IMR-90 (cell line): ENCODE results near the gene KDM8. TPM values are rescaled to one million over a fixed set of nuclear protein-coding genes. Genes with fewer than 3 reads are reported as not detected.

Source experiments
- ATAC-seq: fragments of 200-7000 bp; cut with Tn5 transposase; 2 replicates; pipeline ENCODE4 v1.9.1; 2020; ENCODE audit warnings: low read depth, mild to moderate bottlenecking, moderate library complexity
- BruUV-seq: library from RNA; stranded (reverse); fragments of 400-500 nt; replicated peaks from 2 replicates; lab custom pipeline; 2021; lab: Mats Ljungman, UMichigan
- CTCF ChIA-PET: fragments of 300-600 bp; formaldehyde crosslinking; extraction: SDS; loops from one replicate; lab custom pipeline; 2021; ENCODE audit warnings: antibody characterized with exemption; lab: Yijun Ruan, JAX
- POLR2A ChIA-PET: fragments of 300-600 bp; sonication (Branson Sonifier 250); formaldehyde crosslinking; loops from one replicate; lab custom pipeline; 2022; ENCODE audit warnings: antibody characterized with exemption; ENCODE audit not compliant: unreplicated experiment; lab: Charles Lee
- DNase-seq: peaks from one replicate; pipeline ENCODE4 v3.0.0; 2013
- H2AFZ ChIP-seq: replicated peaks from 2 replicates; pipeline ENCODE3; 2013; ENCODE audit warnings: low read length, mild to moderate bottlenecking; ENCODE audit not compliant: poor library complexity
- H2AK5ac ChIP-seq: 2 replicates; pipeline ENCODE4 v1.6.1; 2013; ENCODE audit warnings: low read depth, low read length, inconsistent platforms
- H2AK9ac ChIP-seq: replicated peaks from 2 replicates; pipeline ENCODE3; 2013; ENCODE audit warnings: mild to moderate bottlenecking, low read depth, low read length, moderate library complexity; ENCODE audit not compliant: poor library complexity
- H2BK120ac ChIP-seq: 2 replicates; pipeline ENCODE4 v1.6.1; 2013; ENCODE audit warnings: low read depth, low read length, inconsistent platforms
- H2BK15ac ChIP-seq: 3 replicates; pipeline ENCODE4 v1.6.1; 2013; ENCODE audit warnings: low read depth, low read length, inconsistent platforms
- H2BK20ac ChIP-seq: 2 replicates; pipeline ENCODE4 v1.6.1; 2013; ENCODE audit warnings: low read depth, mild to moderate bottlenecking, inconsistent platforms, low read length, moderate library complexity
- H2BK5ac ChIP-seq: 2 replicates; pipeline ENCODE4 v1.6.1; 2013; ENCODE audit warnings: mild to moderate bottlenecking, low read depth, low read length, inconsistent platforms; ENCODE audit not compliant: poor library complexity, severe bottlenecking
- H3K14ac ChIP-seq: replicated peaks from 2 replicates; pipeline ENCODE4 v1.6.1; 2013; ENCODE audit warnings: low read depth, low read length, inconsistent platforms
- H3K18ac ChIP-seq: 2 replicates; pipeline ENCODE4 v1.6.1; 2013; ENCODE audit warnings: low read depth, low read length, control low read depth
- H3K23ac ChIP-seq: 2 replicates; pipeline ENCODE4 v1.6.1; 2013; ENCODE audit warnings: low read depth, low read length, inconsistent platforms
- H3K27ac ChIP-seq: 2 replicates; pipeline ENCODE4 v1.5.1; 2013; ENCODE audit warnings: mild to moderate bottlenecking, control low read depth, low read length; ENCODE audit not compliant: insufficient read depth
- H3K27me3 ChIP-seq: 2 replicates; pipeline ENCODE4 v1.6.1; 2013; ENCODE audit warnings: low read length; ENCODE audit not compliant: control insufficient read depth, insufficient read depth
- H3K36me3 ChIP-seq: 2 replicates; pipeline ENCODE4 v1.6.1; 2013; ENCODE audit warnings: low read length, mixed read lengths; ENCODE audit not compliant: control insufficient read depth, insufficient read depth
- H3K4ac ChIP-seq: 2 replicates; pipeline ENCODE4 v1.6.1; 2013; ENCODE audit warnings: low read depth, low read length, inconsistent platforms
- H3K4me1 ChIP-seq: 2 replicates; pipeline ENCODE4 v1.6.1; 2013; ENCODE audit warnings: low read length, mixed read lengths; ENCODE audit not compliant: control insufficient read depth, insufficient read depth
- H3K4me2 ChIP-seq: 2 replicates; pipeline ENCODE4 v1.6.1; 2013; ENCODE audit warnings: low read depth, mild to moderate bottlenecking, control low read depth, low read length, moderate library complexity
- H3K4me3 ChIP-seq: 2 replicates; pipeline ENCODE4 v1.5.1; 2013; ENCODE audit warnings: low read depth, mild to moderate bottlenecking, control low read depth, low read length, moderate library complexity; ENCODE audit not compliant: insufficient read depth
- H3K56ac ChIP-seq: 2 replicates; pipeline ENCODE4 v1.6.1; 2013; ENCODE audit warnings: low read length, inconsistent platforms; ENCODE audit not compliant: insufficient read depth; ENCODE audit errors: extremely low read depth
- H3K79me1 ChIP-seq, 2 experiments: 2 replicates each; pipeline ENCODE4 v1.6.1; 2013; ENCODE audit warnings: low read length in 2 of 2, inconsistent platforms in 1 of 2, low read depth in 1 of 2
- H3K9ac ChIP-seq: 2 replicates; pipeline ENCODE4 v1.6.1; 2013; ENCODE audit warnings: low read depth, low read length, control low read depth
- H3K9me1 ChIP-seq: 2 replicates; pipeline ENCODE4 v1.6.1; 2013; ENCODE audit warnings: low read length, inconsistent platforms; ENCODE audit not compliant: insufficient read depth
- H3K9me3 ChIP-seq: 2 replicates; pipeline ENCODE4 v1.6.1; 2013; ENCODE audit warnings: low read length; ENCODE audit not compliant: control insufficient read depth, insufficient read depth
- H4K20me1 ChIP-seq: 2 replicates; pipeline ENCODE4 v1.6.1; 2013; ENCODE audit warnings: low read length, inconsistent platforms; ENCODE audit not compliant: insufficient read depth
- H4K5ac ChIP-seq: 2 replicates; pipeline ENCODE4 v1.6.1; 2013; ENCODE audit warnings: mild to moderate bottlenecking, low read depth, low read length, control low read depth
- H4K8ac ChIP-seq, 2 experiments: 2 replicates each; pipeline ENCODE4 v1.6.1; 2013; ENCODE audit warnings: low read depth in 2 of 2, low read length in 2 of 2, control low read depth in 1 of 2, inconsistent platforms in 1 of 2
- H4K91ac ChIP-seq: 2 replicates; pipeline ENCODE4 v1.6.1; 2013; ENCODE audit warnings: low read depth, low read length, inconsistent platforms; ENCODE audit not compliant: insufficient read depth
- BHLHE40 ChIP-seq: fragments of 150-350 bp; IDR thresholded peaks from 2 replicates; pipeline ENCODE4 v1.6.1; 2016; ENCODE audit warnings: mild to moderate bottlenecking, low read depth, low read length
- CEBPB ChIP-seq: IDR thresholded peaks from 2 replicates; pipeline ENCODE4 v1.6.1; 2012; ENCODE audit warnings: low read depth, low read length, improper control_type of control experiment
- CHD1 ChIP-seq: IDR thresholded peaks from 2 replicates; pipeline ENCODE4 v1.6.1; 2012; ENCODE audit warnings: low read depth, low read length, improper control_type of control experiment
- ELK1 ChIP-seq: fragments of 150-350 bp; IDR thresholded peaks from 2 replicates; pipeline ENCODE4 v1.6.1; 2016; ENCODE audit warnings: low read depth, mild to moderate bottlenecking, low read length, moderate library complexity, borderline replicate concordance
- FOS ChIP-seq: fragments of 150-350 bp; IDR thresholded peaks from 2 replicates; pipeline ENCODE4 v1.6.1; 2016; ENCODE audit warnings: low read depth, low read length
- MAFK ChIP-seq: IDR thresholded peaks from 2 replicates; pipeline ENCODE4 v1.6.1; 2012; ENCODE audit warnings: low read depth, low read length, improper control_type of control experiment
- MAZ ChIP-seq: IDR thresholded peaks from 2 replicates; pipeline ENCODE4 v1.6.1; 2012; ENCODE audit warnings: low read depth, mild to moderate bottlenecking, low read length, improper control_type of control experiment, moderate library complexity, borderline replicate concordance
- MXI1 ChIP-seq: IDR thresholded peaks from 2 replicates; pipeline ENCODE4 v1.6.1; 2012; ENCODE audit warnings: low read depth, mild to moderate bottlenecking, low read length, moderate library complexity, borderline replicate concordance
- NFE2L2 ChIP-seq: fragments of 150-350 bp; IDR thresholded peaks from 2 replicates; pipeline ENCODE4 v1.6.1; 2016; ENCODE audit warnings: low read depth, mild to moderate bottlenecking, low read length
- POLR2A ChIP-seq: IDR thresholded peaks from 2 replicates; pipeline ENCODE4 v1.6.1; 2012; ENCODE audit warnings: mild to moderate bottlenecking, low read depth, low read length
- RAD21 ChIP-seq: IDR thresholded peaks from 2 replicates; pipeline ENCODE4 v1.6.1; 2012; ENCODE audit warnings: low read length, improper control_type of control experiment
- RCOR1 ChIP-seq: IDR thresholded peaks from 2 replicates; pipeline ENCODE4 v1.6.1; 2012; ENCODE audit warnings: mild to moderate bottlenecking, low read length, improper control_type of control experiment; ENCODE audit not compliant: insufficient replicate concordance
- RFX5 ChIP-seq: IDR thresholded peaks from 2 replicates; pipeline ENCODE4 v1.8.0; 2012; ENCODE audit warnings: low read depth, mild to moderate bottlenecking, low read length, moderate library complexity
- SMC3 ChIP-seq: fragments of 150-350 bp; IDR thresholded peaks from 2 replicates; pipeline ENCODE4 v1.6.1; 2016; ENCODE audit warnings: low read depth, mild to moderate bottlenecking, antibody characterized with exemption, low read length, moderate library complexity
- USF2 ChIP-seq: fragments of 150-350 bp; IDR thresholded peaks from 2 replicates; pipeline ENCODE4 v1.6.1; 2017; ENCODE audit warnings: mild to moderate bottlenecking, antibody characterized with exemption, low read length, low read depth
- WGBS, 2 experiments: methylation state at CpG; one replicate each; pipeline versions ENCODE4 v1.1.5 to v1.1.7; 2013; ENCODE audit warnings: missing lambda C conversion rate in 2 of 2; ENCODE audit not compliant: insufficient read length in 1 of 2; ENCODE audit errors: extremely low coverage in 2 of 2; 5-methylcytosine and 5-hydroxymethylcytosine counted together
- dilution Hi-C: fragments of 300-500 bp; cut with HindIII; formaldehyde crosslinking; loops from one replicate; pipeline ENCODE4 v1.14.3; 2018; ENCODE audit warnings: low sequenced_read_pairs; ENCODE audit not compliant: unreplicated experiment
- in situ Hi-C: fragments of 300-500 bp; cut with MboI; formaldehyde crosslinking; loops from 3 replicates; pipeline ENCODE4 v1.14.3; 2019; ENCODE audit warnings: low sequenced_read_pairs, inconsistent platforms, mixed read lengths
- intact Hi-C: fragments of 100-400 bp; cut with micrococcal nuclease; formaldehyde crosslinking; loops from 2 replicates; pipeline ENCODE4 v1.10.0; 2022
- polyA plus RNA-seq, 3 experiments: library from polyadenylated mRNA; depleted of rRNA; stranded (reverse); fragments of >200 nt; gene quantifications; 2 replicates each; pipeline ENCODE4 v1.2.3, GENCODE V29; 2012; ENCODE audit warnings: low replicate concordance in 1 of 3
- total RNA-seq: library from RNA; depleted of rRNA; stranded (reverse); fragments of >200 nt; gene quantifications from 2 replicates; pipeline ENCODE4 v1.2.3, GENCODE V29; 2012
- TF ChIP-seq, protein P1 (sequence below): conservative IDR thresholded peaks from 2 replicates; pipeline ENCODE4 v1.5.1; 2012; ENCODE audit warnings: mild to moderate bottlenecking, low read depth, low read length, improper control_type of control experiment

The KDM8 gene
- total and polyA plus RNA-seq, 2 of the 4 experiments (the other 2 are of a cell fraction), result 3.2 to 3.8 TPM

GRCh38 chr16:27189335-27189972 lies 13.9 kb upstream of the KDM8 start:
- H4K5ac ChIP-seq, result no peak overlapping the region
- no peak for TF ChIP-seq MXI1
- no peak for TF ChIP-seq CEBPB
- TF ChIP-seq USF2, result no peak
- no peak for TF ChIP-seq ELK1
- no peak for TF ChIP-seq POLR2A
- no peak for TF ChIP-seq RFX5
- TF ChIP-seq MAZ, result no peak
- TF ChIP-seq MAFK, result no peak
- TF ChIP-seq SMC3, result no peak
- no peak for TF ChIP-seq NFE2L2
- no peak for TF ChIP-seq BHLHE40
- no peak for TF ChIP-seq RCOR1
- TF ChIP-seq FOS, result no peak
- TF ChIP-seq, protein P1, sequence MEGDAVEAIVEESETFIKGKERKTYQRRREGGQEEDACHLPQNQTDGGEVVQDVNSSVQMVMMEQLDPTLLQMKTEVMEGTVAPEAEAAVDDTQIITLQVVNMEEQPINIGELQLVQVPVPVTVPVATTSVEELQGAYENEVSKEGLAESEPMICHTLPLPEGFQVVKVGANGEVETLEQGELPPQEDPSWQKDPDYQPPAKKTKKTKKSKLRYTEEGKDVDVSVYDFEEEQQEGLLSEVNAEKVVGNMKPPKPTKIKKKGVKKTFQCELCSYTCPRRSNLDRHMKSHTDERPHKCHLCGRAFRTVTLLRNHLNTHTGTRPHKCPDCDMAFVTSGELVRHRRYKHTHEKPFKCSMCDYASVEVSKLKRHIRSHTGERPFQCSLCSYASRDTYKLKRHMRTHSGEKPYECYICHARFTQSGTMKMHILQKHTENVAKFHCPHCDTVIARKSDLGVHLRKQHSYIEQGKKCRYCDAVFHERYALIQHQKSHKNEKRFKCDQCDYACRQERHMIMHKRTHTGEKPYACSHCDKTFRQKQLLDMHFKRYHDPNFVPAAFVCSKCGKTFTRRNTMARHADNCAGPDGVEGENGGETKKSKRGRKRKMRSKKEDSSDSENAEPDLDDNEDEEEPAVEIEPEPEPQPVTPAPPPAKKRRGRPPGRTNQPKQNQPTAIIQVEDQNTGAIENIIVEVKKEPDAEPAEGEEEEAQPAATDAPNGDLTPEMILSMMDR, result no peak
- no peak for TF ChIP-seq RAD21
- no peak for TF ChIP-seq CHD1
- no peak overlapping the region for H2BK5ac ChIP-seq
- DNase-seq, result no peak
- no peak overlapping the region for H3K4me2 ChIP-seq
- no peak overlapping the region for H3K27ac ChIP-seq
- H2AK9ac ChIP-seq, result no peak overlapping the region
- POLR2A ChIA-PET, result interaction anchor here (0.5 kb wide), 1 partner anchor 28 kb away, joined by 3 read pairs; no protein-coding TSS in a partner anchor
- H2BK120ac ChIP-seq, result no peak overlapping the region
- peaks cover 4% of the 10 kb centered on the region; the same call in 1 of the 2 replicates for H3K9me1 ChIP-seq
- no peak overlapping the region for H3K18ac ChIP-seq
- H3K79me1 ChIP-seq, result no peaks in the 10 kb centered on the region
- 73% methylated on average over 7 of the region's 13 CpGs; no CpG with 5 or more reads in 1 of the 2 experiments for WGBS, 2 experiments
- H3K9ac ChIP-seq, result no peak overlapping the region
- H3K36me3 ChIP-seq, result no peaks in the 10 kb centered on the region
- H2BK15ac ChIP-seq, result no peak overlapping the region
- H4K91ac ChIP-seq, result no peak overlapping the region
- CTCF ChIA-PET, result interaction anchor here (1.2 kb wide), 1 partner anchor 10 kb away, joined by 4 read pairs; no protein-coding TSS in a partner anchor
- peak overlapping the region; percentile 10 for H2AFZ ChIP-seq
- peaks cover 15% of the 10 kb centered on the region for H3K27me3 ChIP-seq
- no peak overlapping the region for H3K56ac ChIP-seq
- ATAC-seq, result no peak
- dilution Hi-C loops, result no loop called here
- H2AK5ac ChIP-seq, result no peak overlapping the region
- no peaks in the 10 kb centered on the region for H3K9me3 ChIP-seq
- no peak overlapping the region for H3K4ac ChIP-seq
- in situ Hi-C loops, result no loop called here
- intact Hi-C loops, result no loop called here
- no peaks in the 10 kb centered on the region for H4K20me1 ChIP-seq
- BruUV-seq, result no TSS peak
- no peaks in the 10 kb centered on the region for H3K4me1 ChIP-seq
- no peak overlapping the region for H3K4me3 ChIP-seq
- no peak overlapping the region for H3K14ac ChIP-seq
- H2BK20ac ChIP-seq, result no peak overlapping the region
- H4K8ac ChIP-seq, result no peak overlapping the region
- H3K23ac ChIP-seq, result no peak overlapping the region
